Renal pelvis (tissue), 4 donors: Measurements from ENCODE around the gene CHPF2. TPM values are rescaled to one million over a fixed set of nuclear protein-coding genes. Genes with fewer than 3 reads are reported as not detected.

ENCODE experiments used
- DNase-seq: peaks from one replicate; pipeline ENCODE4 v3.0.0-alpha.2; 2013
- polyA plus RNA-seq, 3 donors: library from polyadenylated mRNA; unstranded; fragments of 120-200 nt; gene quantifications; one replicate each; pipeline ENCODE4 v1.2.1, GENCODE V29; 2013; ENCODE audit not compliant: insufficient read length in 3 of 3

CHPF2 gene
- polyA plus RNA-seq, 3 donors, result 22.0 to 29.6 (median 28.4) TPM

DNA sequence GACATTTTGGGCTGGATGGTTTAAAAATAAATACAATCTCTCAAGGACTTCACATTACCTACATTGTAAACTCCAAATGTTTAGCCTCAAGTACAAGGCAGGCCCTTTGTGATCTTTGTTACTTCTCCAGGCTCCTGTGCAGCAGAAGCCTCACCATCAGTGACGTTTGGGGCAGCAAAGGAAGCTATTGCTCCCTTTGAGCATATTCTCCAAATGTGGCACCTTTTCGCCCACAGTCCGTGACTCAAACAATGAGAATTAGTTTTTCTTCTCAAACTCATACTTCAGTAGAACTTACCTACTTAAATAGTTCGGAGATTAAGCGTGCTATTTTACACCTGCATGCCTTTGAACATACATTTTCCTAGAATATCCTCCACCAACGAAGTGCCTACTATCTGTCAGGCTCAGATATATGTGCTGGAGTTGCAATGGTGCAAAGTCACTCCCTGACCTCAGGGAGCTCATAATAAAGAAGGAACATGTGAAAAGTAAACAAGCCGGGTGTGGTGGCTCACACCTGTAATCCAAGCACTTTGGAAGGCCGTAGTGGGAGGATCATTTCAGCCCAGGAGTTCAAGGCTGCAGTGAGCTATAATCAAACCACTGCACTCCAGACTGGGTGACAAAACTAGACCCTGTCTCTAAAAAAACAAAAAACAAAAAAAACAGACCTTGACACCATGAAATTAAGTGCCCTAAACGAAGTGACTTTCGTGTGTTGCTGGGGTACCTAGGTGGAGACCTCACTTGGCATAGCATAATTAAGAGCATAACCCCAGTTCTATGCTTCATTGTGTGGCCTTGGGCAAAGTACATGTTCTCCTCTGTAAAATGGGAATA is 4.0 kb upstream of the CHPF2 start:
- no peak for DNase-seq

DNA sequence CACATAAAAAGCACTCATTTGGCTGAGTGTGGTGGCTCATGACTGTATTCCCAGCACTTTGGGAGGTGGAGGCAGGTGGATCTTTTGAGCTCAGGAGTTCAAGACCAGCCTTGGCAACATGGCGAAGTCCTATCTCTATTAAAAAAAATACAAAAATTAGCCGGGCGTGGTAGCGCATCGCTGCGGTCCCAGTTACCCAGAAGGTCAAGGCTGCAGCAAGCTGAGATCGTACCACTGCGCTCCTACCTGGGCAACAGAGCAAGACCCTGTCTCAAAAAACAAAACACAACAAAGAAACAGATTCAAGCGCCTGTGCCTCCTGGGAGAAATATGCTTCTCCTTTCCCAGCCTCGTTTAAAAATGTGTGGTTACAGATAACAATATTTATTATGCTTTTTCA is 3.0 kb upstream of the CHPF2 start:
- DNase-seq, result no peak

DNA sequence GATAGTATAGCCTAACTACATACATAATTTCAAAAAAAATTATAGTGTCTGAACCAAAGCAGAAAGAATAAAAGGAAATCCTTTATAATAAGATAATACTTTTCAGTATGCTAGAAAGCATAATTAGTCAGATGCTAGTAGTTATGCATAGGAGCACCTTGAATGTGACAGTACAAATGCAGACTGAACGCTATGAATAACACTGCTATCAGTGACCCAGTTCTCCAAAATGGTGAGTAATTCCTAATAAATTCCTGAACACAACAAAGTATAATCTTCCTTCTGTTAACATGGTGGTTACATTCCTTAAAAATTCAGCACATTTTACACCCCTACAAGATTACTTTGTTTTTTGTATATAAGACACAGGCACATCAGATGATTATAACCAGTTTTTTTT is 1.2 kb upstream of the CHPF2 start:
- no peak for DNase-seq

DNA sequence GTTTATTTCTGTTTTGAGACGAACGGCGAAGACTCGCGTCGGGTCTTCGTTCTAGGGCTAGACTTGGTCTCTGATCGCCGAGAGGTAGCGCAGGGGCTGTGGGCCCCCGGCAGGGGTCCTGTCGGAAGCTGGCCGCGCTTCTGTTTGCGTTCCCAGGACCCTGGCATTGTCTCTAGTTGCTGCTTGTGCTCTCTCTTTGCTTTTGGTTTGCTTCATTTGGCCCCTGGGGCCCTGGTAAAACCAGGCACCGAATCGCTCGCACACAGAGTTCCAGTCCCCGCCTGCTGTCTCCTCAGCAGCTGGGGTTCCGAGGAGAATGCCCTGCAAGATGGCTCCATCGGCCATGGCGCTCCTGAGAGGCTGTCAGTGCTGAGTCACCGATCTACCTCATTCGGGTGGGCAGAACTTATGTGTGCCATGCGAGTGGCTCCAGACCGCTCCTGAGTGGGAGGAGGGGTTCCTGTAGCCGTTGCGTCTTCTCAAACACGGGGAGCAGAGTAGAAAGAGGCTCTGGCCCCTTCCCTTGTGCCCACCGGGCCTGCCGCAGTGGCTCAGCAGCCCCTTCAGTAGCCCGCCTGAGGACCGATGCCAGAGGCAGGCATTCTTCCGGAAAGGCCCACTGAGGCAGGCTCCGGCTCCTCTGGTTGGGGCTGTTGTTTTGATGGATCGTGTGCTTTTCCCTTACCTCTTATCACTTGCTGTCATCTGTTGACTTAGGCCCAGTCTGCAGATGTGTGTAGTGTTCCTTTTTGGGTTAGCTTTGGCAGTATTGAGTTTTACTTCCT is 826 bp downstream of the CHPF2 start:
- no peak for DNase-seq

DNA sequence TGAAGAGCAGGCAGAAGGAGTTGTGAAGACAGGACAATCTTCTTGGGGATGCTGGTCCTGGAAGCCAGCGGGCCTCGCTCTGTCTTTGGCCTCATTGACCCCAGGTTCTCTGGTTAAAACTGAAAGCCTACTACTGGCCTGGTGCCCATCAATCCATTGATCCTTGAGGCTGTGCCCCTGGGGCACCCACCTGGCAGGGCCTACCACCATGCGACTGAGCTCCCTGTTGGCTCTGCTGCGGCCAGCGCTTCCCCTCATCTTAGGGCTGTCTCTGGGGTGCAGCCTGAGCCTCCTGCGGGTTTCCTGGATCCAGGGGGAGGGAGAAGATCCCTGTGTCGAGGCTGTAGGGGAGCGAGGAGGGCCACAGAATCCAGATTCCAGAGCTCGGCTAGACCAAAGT is 1.5 kb downstream of the CHPF2 start:
- no peak for DNase-seq

DNA sequence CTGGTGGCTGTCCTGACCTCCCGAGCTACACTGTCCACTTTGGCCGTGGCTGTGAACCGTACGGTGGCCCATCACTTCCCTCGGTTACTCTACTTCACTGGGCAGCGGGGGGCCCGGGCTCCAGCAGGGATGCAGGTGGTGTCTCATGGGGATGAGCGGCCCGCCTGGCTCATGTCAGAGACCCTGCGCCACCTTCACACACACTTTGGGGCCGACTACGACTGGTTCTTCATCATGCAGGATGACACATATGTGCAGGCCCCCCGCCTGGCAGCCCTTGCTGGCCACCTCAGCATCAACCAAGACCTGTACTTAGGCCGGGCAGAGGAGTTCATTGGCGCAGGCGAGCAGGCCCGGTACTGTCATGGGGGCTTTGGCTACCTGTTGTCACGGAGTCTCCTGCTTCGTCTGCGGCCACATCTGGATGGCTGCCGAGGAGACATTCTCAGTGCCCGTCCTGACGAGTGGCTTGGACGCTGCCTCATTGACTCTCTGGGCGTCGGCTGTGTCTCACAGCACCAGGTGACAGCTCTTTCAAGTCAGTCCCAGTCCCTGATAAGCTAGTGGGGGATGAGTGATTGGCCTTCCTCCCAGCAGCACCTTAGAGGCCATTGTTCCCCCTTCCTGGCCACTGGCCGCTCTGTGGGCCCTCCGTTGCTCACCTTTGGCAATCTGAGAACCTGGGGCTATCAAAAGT is 3.0 kb downstream of the CHPF2 start:
- no peak for DNase-seq

DNA sequence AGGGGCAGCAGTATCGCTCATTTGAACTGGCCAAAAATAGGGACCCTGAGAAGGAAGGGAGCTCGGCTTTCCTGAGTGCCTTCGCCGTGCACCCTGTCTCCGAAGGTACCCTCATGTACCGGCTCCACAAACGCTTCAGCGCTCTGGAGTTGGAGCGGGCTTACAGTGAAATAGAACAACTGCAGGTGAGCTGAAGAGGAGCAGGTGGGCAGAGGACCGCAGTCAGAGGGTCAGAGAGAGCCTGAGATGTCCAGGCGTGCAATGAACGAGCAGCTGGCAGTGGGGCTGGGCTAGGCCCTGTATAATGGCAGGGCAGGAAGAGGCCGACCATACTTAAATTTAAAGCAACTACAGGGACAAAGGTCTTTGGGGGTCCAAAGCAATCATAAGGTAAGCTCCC is 4.1 kb downstream of the CHPF2 start:
- DNase-seq, result no peak

DNA sequence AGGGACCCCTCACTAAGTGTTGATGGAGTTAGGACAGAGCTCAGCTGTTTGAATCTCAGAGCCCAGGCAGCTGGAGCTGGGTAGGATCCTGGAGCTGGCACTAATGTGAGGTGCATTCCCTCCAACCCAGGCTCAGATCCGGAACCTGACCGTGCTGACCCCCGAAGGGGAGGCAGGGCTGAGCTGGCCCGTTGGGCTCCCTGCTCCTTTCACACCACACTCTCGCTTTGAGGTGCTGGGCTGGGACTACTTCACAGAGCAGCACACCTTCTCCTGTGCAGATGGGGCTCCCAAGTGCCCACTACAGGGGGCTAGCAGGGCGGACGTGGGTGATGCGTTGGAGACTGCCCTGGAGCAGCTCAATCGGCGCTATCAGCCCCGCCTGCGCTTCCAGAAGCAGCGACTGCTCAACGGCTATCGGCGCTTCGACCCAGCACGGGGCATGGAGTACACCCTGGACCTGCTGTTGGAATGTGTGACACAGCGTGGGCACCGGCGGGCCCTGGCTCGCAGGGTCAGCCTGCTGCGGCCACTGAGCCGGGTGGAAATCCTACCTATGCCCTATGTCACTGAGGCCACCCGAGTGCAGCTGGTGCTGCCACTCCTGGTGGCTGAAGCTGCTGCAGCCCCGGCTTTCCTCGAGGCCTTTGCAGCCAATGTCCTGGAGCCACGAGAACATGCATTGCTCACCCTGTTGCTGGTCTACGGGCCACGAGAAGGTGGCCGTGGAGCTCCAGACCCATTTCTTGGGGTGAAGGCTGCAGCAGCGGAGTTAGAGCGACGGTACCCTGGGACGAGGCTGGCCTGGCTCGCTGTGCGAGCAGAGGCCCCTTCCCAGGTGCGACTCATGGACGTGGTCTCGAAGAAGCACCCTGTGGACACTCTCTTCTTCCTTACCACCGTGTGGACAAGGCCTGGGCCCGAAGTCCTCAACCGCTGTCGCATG is 5.2 kb downstream of the CHPF2 start:
- no peak for DNase-seq

DNA sequence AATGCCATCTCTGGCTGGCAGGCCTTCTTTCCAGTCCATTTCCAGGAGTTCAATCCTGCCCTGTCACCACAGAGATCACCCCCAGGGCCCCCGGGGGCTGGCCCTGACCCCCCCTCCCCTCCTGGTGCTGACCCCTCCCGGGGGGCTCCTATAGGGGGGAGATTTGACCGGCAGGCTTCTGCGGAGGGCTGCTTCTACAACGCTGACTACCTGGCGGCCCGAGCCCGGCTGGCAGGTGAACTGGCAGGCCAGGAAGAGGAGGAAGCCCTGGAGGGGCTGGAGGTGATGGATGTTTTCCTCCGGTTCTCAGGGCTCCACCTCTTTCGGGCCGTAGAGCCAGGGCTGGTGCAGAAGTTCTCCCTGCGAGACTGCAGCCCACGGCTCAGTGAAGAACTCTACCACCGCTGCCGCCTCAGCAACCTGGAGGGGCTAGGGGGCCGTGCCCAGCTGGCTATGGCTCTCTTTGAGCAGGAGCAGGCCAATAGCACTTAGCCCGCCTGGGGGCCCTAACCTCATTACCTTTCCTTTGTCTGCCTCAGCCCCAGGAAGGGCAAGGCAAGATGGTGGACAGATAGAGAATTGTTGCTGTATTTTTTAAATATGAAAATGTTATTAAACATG is 6.0 kb downstream of the CHPF2 start:
- no peak for DNase-seq

DNA sequence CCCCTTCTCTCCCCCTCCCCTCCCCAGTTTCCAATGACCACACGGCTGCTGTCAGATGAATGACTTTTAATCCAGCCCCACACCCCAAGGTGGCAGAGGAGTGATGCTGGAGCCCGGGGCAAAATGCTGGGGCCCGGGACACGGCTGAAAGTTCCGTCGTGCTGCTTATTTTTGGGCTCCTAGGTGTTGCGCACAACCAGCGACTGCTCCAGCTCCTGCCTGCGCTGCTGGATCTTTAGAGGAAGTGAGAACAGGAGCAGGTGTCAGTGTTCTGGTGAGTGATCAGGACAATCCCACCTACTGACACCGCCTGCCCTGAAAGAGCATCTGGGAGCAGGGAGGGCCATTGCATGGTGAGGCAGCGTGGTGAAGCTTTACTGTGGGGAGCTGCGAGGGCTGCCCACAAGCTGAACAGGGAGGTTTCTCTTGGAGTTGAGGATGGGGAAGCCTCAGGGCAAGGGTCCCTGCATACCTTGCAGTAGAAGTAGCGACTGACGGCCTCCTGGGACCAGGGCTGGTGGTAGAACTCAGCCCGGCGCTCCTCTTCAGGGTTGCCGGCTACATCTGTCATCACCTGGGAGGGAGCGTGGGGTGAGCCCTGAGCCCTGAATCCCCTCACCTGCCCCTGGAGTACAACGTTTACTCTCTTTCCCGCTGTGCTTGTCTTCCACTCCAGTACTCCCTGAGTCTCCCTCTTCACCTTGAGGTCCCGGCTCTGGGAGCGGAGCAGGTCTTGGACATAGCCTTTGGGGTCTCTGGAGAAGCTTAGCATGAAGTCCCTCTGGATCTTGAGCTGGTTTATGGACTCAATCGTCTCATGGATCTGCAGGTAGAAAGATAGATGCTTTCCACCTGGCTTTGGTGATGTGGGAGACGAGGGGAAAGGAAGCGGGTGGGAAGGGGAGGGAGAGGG is 6.9 kb downstream of the CHPF2 start:
- no peak for DNase-seq

DNA sequence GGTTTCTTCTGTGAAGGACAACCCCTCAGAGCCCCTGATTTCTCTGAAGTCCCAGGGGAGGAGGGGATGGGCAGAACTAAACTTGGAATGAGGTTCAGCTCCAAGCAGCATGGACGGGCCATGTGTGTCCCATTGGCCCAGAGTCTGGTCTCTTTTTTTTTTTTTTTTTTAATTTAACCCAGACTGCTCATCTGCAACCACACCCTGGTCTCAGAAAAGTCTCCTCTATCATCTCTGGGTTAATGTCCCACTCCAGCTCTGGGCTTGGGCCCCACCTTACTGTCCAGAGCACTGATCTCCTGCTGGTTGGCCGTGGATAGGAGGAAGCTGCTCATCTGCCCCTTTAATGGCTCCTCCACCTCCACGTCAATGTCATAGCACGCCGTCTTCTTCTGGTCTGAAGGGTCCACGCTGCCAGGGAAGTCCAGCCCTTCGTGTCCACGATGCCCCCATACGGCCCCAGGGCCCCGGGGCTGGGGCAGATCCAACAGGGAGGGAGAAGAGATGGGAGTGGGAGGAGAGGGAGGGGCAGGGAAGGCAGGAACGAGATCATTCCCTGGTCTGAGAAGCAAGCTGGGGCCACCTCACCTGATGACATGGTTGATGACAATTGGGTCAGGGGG is 7.7 kb downstream of the CHPF2 start:
- DNase-seq, result no peak

DNA sequence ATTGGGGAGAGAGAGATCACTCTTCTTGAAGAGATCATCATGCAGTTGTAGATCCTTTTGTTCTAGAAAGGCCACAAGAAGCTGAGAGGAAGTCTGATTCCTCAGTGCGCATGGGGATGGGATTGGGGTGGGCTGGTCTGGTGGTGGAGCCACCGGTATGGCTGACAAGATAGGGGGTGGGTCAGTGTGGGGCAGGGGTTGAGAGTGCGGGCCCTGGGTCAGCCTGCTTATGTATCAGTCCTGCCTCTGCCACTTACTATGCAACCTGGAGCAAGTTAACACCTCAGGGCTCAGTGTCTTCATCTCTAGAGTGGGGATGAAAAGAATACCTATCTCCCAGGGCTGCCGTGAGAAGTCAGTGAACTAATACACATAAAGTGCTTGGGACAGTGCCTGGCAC is 8.3 kb downstream of the CHPF2 start:
- DNase-seq, result no peak

DNA sequence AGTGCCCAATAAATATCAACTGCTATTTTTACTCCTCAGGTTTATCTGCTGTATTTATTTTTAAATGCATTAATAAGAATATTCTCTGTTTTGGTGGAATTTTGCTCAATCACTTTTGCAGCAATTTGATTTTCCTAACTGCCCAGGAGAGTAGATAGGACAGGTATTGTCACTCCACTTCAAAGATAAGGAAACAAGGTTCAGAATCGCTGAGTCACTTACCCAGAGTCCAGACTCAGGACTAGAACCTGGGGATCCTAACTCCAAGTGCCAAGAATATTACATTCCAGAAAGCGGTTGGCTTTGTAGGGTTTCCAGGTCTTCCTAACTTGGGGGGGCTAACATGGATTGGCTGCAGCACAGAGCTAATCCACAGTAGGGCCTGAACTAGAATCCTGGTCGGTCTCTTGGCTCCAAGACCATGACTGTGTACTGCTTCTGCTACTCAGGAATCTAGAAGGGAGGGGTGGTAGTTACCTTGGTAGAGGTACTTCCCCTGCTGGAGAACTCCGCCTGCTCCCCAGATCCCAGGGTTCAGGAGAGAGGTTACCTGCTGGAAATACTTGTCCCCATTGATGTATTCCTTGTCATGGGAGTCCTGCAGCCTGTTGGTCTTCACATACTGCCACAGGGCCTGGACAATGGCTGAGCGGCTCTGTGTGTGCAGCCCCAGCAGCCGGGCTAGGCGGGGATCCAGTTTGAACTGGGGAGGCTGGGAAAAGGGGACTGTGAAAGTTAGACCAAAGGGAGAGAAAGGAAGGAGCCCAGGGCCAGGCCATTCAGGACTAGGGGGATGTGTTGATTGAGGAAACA is 8.9 kb downstream of the CHPF2 start:
- no peak for DNase-seq

DNA sequence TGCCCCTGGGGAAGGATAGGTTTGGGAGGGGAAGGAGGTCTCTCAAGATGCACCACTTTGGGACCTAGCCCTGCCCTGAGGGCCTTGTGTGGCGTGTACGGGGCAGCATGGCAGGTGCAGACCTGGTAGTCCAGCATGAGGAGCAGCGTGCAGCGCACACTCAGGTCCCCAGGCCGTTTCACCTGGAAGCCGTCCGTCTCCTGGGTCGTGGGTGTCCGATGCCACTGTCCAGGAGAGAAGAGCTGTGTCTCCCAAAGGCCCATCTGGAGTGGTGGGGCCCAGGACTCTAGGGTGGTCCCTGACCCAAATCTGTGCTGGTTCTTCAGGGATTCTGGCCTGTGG is 9.4 kb downstream of the CHPF2 start:
- DNase-seq, result no peak

DNA sequence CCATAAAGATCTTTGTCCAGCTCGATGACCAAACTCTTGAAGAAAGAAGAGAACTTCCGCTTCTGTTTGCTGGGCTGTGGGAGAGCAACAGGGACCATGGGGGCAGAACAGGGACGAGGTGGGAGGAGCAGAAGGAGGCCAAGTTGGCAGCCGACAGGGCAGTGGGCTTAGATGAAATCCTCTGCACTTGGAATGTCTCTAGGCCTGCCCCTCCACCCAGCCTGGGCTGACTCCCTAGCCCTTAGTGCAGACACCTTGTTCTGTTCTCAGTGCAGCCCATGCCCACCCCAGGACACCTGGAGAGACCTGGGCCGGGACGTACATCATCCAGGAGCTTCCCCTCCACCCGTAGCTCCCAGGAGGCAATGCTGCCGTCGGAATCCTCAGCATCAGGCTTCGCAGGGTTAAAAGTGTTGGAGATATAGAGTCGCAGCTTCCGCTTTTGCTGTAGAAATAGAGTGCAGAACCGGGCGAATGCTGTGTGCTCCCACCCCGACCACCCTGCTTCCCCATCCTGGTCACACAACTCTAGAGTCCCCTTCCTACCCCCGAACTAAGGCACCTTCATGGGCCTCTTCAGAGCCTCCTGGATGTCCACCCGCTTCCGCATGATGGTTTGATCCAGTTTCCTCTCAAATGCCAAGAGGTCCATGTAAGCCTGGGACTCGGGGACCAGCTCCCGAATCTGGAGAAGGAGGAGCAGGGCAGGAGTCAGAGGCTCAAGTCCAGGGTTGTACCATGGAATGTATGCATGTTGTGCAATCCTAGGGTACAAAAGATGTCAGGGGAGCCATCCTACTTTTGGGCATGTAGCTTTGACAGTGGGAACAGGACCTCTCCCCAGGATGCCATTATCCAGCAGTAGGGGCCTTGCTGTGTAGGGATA is 10.1 kb downstream of the CHPF2 start:
- DNase-seq, result no peak

DNA sequence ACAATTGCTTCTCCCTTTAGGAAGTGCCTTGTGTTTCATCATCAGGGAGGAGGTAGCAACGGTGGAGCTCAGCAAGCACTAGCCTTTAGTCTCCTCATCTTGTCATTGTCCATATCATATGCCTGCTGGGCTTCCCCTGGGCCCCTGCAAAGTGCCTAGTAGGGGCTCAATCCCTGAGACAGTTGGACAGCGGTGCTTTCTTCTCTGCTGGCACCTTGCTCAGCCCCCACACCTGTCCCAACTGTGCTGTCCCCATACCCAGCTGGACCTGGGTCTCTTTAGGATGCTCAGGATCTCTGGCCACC is 10.7 kb downstream of the CHPF2 start:
- no peak for DNase-seq

DNA sequence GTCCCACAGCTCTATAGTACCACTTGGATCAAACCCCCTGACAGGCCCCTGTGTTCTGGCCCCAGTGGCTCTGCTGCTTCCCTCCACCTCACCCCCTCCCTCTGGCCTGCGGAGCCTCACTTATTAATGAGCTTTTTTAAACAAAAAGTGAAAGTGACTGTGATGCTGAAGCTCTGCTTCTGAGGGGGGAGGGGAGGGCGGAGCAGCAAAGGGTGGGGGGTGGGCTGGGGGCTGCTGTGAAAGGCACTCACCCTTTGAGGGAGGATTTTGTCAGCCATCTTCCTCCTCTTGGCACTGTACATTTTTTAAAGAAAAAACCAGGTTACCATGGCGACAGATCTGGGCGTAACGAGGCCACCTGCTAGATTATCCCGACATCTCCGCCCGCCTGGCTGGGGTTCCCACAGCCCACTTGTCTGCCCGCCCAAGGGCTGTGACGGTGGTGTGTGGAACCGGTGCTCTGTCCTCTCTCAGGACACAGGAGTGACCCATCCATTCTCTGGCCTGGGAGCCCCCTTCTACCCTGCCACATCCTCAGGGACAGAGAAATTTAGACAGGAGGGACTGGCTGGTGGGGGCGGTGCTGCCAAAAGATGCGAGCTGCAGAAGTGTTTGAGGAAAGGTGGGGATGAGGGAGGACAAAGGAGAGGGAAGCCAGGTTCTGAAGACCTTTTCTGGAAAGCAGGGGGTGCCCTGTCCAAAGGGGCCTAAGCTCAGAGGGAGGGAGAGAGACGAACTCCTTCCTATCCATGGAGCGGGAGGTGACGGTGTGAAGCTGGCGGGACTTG is 11.3 kb downstream of the CHPF2 start:
- DNase-seq, result no peak
